UCSD-AML1 (cell line): ENCODE results near the gene TTLL5.

Source experiments
- DNase-seq: peaks from one replicate; lab custom pipeline; 2025; ENCODE audit not compliant: unreplicated experiment; lab: John Stamatoyannopoulos, UW

TTLL5 gene

DNA sequence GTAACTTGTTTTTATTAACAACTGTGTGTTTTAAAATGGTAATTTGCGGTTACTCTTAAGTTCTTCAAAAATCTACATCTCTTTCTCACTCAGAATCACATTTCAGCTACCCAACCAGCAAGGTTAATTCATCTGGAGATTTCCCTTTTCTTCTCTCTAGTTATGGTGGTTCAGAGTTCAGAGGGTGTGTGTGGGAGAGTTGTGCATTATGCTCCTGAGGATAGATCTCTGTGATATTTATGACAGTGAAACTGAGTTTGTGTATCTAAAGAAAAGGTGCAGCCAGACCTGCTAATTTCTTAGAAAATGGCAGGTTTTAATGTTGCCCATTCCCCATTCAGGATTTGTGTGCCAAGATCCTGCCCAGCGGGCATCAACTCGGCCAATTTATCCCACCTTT, 73.8 kb downstream of the TTLL5 start:
- DNase-seq = no peak

- no peak for DNase-seq
Observed at GRCh38 chr14:75736845-75737485, 75.9 kb downstream of the TTLL5 start.

DNA sequence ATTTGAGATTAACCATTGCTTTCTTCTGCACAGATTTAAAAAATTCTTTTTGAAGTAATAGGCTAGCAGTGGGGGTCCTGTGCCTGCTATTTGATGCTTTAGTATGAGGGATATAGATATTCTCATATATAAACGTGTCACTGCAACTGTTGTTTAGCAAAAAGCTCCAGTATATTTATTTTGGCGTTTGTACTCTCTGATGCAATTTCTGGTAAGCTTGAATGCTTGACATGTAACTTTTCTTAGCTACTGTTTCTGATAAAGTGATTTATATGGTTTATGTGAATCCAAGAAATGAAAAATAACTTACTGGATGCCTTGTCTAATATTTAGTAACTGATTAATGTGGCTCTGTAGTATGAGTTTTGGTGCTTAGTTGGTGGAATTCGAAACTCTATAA, 77.1 kb downstream of the TTLL5 start:
- no peak for DNase-seq

DNA sequence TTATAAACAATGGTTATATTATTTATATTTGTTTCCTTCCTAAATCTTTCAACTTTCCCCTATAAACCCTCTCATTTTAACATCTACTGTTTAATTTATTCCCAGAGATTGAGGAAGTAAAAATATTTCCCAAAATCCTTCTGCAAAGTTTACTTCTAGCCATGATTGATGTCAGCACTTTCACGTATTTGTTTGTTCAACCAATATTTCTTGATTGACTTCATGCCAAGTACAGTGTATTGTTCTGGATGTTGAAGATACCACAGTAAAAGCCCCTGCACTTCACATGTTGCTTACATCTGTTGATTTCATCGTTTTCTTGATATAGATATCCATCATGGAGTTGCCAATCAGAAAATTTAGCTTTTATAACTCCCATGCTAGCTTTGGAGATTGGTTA, 81.8 kb downstream of the TTLL5 start:
- no peak for DNase-seq

DNA sequence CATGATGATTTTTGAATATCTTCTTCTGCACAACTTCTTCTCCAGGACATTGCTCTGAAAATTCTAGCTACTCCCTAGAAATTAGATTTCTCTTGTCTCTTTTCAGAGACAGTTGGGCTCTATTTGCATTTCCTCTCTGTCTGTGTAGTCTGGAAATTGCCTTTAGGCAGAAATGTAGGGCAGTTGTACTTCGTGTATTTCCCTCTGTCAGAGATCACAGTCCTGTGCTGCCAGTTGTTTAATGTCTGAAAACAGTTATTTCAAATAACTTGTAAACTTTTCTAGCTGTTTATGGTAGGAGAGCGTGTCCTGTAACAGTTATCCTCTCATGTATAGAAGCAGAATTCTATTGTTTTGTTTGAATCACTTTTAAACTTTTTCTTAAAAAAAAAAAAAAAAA, 86.9 kb downstream of the TTLL5 start:
- no peak for DNase-seq

GRCh38 chr14:75748336-75748735, 87.3 kb downstream of the TTLL5 start:
- no peak for DNase-seq

GRCh38 chr14:75751296-75751695, 90.2 kb downstream of the TTLL5 start:
- no peak for DNase-seq

DNA sequence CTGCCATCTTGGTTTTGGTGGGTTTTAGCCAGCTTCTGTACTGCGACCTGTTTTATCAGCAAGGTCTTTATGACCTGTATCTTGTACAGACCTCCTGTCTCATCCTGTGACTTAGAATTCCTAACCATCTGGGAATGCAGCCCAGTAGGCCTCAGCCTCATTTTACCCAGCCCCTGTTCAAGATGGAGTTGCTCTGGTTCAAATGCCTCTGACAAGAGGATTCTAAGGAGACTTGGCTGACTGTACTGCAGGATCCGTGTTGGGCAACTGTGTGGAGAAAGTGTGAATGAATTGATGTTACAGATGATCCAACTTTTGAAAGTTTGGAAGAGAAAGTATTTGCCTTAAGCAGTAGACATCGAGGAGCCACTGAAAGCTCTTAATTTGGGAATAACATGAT, 91.0 kb downstream of the TTLL5 start:
- no peak for DNase-seq

DNA sequence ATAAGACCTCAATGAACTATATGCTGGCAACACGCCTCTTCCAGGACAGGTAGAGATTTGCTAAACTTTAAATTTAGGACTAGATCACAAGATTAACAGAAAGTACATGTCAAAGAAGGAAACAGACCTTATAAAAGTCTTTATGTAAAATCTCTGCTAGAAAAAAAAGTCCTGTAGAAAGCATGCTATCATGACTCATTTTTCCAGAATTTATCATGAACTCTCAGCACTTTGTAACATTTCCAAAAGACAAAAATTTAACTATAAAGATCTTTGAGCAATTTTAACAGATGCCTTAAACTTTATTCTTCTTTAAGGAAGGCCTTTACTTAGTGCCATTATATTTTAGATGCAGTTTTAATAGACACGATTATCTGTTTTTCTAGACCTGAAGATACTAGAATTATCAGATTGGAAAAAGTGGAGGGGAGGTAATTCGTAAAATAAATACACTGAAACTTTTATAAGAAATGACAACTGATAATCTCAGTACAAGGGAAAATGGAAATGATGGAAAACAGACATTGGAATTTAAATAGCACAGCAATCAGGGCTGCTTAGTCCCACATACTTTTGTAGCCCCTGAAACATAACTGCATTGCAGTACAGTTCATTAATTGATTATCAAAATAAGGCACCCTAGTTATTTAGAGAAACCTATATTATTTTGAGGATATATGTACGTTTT, 92.0 kb downstream of the TTLL5 start:
- no peak for DNase-seq

GRCh38 chr14:75753696-75754095, 92.7 kb downstream of the TTLL5 start:
- no peak for DNase-seq

- DNase-seq = no peak
Observed at GRCh38 chr14:75757644-75758402, 96.8 kb downstream of the TTLL5 start.

DNA sequence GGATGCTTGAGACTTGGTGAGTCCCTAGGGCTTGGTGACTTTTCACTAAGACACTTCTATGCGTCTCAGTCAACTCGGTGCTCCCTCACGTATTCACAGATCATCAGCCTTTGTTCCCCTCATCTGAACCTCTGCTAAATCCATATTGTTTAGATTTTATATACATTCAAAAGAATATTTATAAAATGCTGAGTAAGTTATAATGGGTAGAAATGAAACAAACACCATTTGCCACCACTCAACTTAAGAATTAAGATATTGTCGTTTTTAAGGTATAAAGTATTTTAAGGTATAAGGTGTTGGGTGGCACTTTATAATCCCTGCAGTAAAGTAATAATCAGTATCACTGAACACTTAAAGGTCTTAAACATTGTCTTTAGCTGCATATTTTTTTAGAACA, 103.0 kb downstream of the TTLL5 start:
- DNase-seq = no peak

GRCh38 chr14:75769047-75769685, 108.1 kb downstream of the TTLL5 start:
- DNase-seq = no peak

- no peak for DNase-seq
Observed at GRCh38 chr14:75770635-75771034, 109.6 kb downstream of the TTLL5 start.

GRCh38 chr14:75771595-75771994, 110.5 kb downstream of the TTLL5 start:
- no peak for DNase-seq

- DNase-seq = no peak
Observed at GRCh38 chr14:75773046-75773445, 112.0 kb downstream of the TTLL5 start.

DNA sequence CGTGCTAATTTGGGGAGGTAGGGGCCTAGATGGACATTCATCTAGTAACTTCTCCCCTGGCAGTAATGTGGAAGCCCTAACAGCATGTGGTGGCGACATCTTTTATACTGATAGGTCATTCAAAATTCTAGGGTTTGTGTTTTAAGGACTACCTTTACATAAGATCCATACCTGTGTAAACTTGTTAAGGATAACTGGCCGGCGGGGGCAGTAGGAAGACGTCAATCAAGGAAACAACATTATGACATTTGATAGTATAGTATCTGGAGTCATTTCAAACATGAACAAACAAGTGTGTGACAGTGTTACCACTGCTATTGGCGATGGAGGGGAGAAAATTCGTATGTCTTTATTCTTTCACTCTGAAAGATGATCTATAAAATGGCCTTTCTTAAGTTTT, 120.0 kb downstream of the TTLL5 start:
- DNase-seq = no peak

DNA sequence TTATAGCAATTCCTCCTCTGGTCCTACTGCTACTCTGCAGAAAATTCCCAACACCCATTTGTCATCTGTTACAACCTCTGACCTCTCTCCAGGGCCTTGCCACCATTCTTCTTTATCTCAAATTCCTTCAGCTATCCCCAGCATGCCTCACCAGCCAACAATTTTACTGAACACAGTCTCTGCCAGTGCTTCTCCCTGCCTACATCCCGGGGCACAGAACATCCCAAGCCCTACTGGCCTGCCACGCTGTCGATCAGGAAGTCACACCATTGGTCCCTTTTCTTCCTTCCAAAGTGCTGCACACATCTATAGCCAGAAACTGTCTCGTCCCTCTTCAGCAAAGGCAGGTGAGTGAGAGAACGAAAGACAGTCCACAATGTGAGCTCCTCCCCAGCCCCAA, 122.1 kb downstream of the TTLL5 start:
- no peak for DNase-seq

DNA sequence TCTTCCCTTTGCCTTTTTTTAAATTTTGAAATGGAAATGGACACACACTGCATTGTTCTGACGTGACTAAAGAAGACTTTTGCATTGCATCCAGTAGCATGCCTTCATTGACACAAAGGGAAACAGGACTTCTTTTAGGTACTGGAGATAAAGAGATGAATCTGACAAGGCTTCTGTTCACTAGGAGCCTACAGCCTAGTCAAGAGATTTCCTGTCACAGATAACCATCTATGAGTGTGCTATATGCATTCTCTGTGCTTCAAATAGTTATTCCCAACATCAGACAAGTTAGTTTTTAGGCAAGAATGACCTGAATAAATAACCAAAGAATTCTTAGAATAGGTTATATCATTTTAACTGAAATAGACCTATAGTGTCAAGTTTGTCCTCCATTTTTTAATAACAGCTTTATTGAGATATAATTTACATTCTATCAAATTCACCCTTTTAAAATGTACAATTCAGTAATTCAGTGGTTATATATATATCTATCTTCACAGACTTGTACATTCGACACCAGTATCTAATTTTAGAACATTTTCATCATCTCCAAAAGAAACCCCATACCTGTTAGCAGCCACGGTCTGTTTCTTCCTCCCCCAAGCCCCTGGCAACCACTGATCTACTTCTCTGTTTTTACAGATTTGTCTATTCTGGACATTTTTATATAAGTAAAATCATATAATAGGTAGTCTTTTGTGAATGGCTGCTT, 122.7 kb downstream of the TTLL5 start:
- no peak for DNase-seq

DNA sequence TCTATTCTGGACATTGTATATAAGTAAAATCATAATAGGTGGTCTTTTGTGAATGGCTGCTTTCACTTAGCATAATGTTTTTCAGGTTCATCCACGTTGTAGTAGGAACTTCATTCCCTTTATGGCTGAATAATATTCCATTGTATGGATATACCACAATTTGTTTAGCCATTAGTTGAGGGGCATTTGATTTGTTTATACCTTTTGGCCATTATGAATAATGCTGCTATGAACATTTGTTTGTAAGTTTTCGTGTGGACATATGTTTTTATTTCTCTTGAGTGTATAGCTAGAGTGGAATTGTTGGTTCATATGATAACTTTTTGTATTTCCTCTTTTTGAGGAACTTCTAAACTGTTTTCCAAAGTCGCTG, 123.3 kb downstream of the TTLL5 start:
- no peak for DNase-seq

- no peak for DNase-seq
Observed at GRCh38 chr14:75793806-75794205, 132.8 kb downstream of the TTLL5 start.
